Osteocyte (in vitro differentiated cells): Measurements from ENCODE around the gene STX10. TPM values are rescaled to one million over a fixed set of nuclear protein-coding genes. Genes with fewer than 3 reads are reported as not detected.

Experiments
- DNase-seq: peaks from one replicate; pipeline ENCODE4 v3.0.0; 2021; ENCODE audit warnings: mixed read lengths; ENCODE audit not compliant: unreplicated experiment; ENCODE audit errors: extremely low spot score
- H3K27ac Mint-ChIP-seq: one replicate; pipeline ENCODE4 v1.8.0; 2021; ENCODE audit warnings: mild to moderate bottlenecking, mixed read lengths; ENCODE audit not compliant: unreplicated experiment
- H3K27me3 Mint-ChIP-seq: one replicate; pipeline ENCODE4 v1.8.0; 2021; ENCODE audit warnings: mixed read lengths; ENCODE audit not compliant: unreplicated experiment
- H3K36me3 Mint-ChIP-seq: one replicate; pipeline ENCODE4 v1.8.0; 2021; ENCODE audit warnings: mixed read lengths; ENCODE audit not compliant: unreplicated experiment
- H3K4me1 Mint-ChIP-seq: one replicate; pipeline ENCODE4 v1.8.0; 2021; ENCODE audit warnings: mixed read lengths; ENCODE audit not compliant: unreplicated experiment
- H3K4me3 Mint-ChIP-seq: one replicate; pipeline ENCODE4 v1.8.0; 2021; ENCODE audit warnings: mild to moderate bottlenecking, moderate library complexity, mixed read lengths; ENCODE audit not compliant: unreplicated experiment
- H3K9me3 Mint-ChIP-seq: one replicate; pipeline ENCODE4 v1.8.0; 2021; ENCODE audit warnings: mixed read lengths; ENCODE audit not compliant: unreplicated experiment
- CTCF ChIP-seq: fragments of 200-600 bp; sonication (generic); IDR thresholded peaks from 2 replicates; pipeline ENCODE4 v1.5.0; 2021; ENCODE audit warnings: antibody characterized with exemption, mild to moderate bottlenecking, moderate library complexity
- total RNA-seq: library from RNA; stranded (reverse); gene quantifications from 2 replicates; pipeline ENCODE4 v1.2.1, GENCODE V29; 2021

The STX10 gene
- total RNA-seq, 1 donor from 2014 or later = 50.5 TPM

GRCh38 chr19:13117772-13118423 is 32.3 kb downstream of the STX10 start, which contains the start of gene NACC1:
Gene NACC1 (plus strand): TSS chr19:13118264. CDS start chr19:13135208, 16,944 bp downstream.
- peak within 1 kb of the TSS; percentile 91 for H3K27ac Mint-ChIP-seq
- peak within 1 kb of the TSS; percentile 96 for H3K4me3 Mint-ChIP-seq
- TF ChIP-seq CTCF = no peak
- H3K4me1 Mint-ChIP-seq = peaks cover 56% of the 10 kb centered on the region
- no peaks in the 10 kb centered on the region for H3K9me3 Mint-ChIP-seq
- no peaks in the 10 kb centered on the region for H3K36me3 Mint-ChIP-seq
- H3K27me3 Mint-ChIP-seq = no peaks in the 10 kb centered on the region
- DNase-seq = peak; percentile 98

GRCh38 chr19:13117176-13117771 is 32.9 kb downstream of the STX10 start:
- H3K27me3 Mint-ChIP-seq = no peaks in the 10 kb centered on the region
- H3K9me3 Mint-ChIP-seq = no peaks in the 10 kb centered on the region
- peak overlapping the region; percentile 91 for H3K27ac Mint-ChIP-seq
- peaks cover 2% of the 10 kb centered on the region for H3K36me3 Mint-ChIP-seq
- no peak for TF ChIP-seq CTCF
- H3K4me1 Mint-ChIP-seq = peaks cover 52% of the 10 kb centered on the region
- DNase-seq = no peak
- H3K4me3 Mint-ChIP-seq = peak overlapping the region; percentile 96

DNA sequence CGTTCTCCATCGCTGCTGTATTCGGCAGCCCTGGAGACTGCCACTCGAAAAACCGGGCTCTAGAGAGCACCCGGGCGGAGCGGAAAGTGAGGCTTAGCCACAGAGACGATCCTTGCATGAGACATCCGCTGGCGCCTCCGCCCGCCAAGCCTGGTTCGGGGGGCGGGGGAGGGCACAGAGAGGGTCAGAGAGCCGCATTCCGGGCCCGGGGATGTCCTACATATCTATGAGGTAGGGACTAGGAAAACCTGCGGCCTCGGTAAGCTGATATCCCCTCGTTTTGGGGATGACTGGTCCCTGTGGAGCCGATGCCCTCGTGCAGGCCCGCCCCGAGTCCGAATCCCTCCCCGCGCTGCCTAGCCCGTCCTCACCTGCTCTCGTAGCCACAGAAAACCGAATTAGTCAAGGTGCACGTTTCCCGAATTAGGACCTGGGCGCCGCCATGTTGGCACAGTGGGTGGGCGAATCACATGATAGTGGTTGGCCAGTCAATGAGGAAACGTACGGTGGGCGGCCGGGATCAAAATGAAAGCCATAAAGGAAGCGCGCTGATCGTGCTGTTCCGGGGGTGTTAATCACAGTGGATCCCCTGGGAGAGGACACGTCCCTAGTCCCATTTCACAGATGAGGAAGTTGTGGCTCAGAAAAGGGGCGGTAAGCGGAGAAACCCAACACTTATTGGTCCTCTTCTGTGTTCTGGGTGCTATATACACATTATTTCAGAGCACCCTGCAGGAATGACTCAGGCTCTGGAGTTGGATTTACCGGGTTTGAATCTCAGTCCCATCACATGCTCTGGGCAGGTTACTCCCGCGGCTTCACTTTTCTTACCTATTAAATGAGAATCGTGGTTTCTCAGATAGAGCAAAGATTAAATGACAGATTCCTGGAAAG is 33.6 kb downstream of the STX10 start, which contains the start of gene TRMT1:
TRMT1 (minus strand) TSS at position 459 of the 894 bp plus-strand sequence; CDS start at position 118, 341 bp downstream.
- H3K36me3 Mint-ChIP-seq = peaks cover 2% of the 10 kb centered on the region

GRCh38 chr19:13115936-13116281 is 34.3 kb downstream of the STX10 start:
- Mint-ChIP-seq H3K36me3 (peaks cover 2% of the 10 kb centered on the region), H3K9me3 (no peaks in the 10 kb centered on the region), H3K27ac (peak overlapping the region; percentile 75), H3K4me1 (peaks cover 38% of the 10 kb centered on the region), H3K4me3 (peak overlapping the region; percentile 96), H3K27me3 (no peaks in the 10 kb centered on the region)
- DNase-seq = no peak
- no peak for TF ChIP-seq CTCF

More for the DNA sequence above, 33.6 kb downstream of the STX10 start, which contains the start of gene TRMT1:
- H3K4me1 Mint-ChIP-seq = peaks cover 44% of the 10 kb centered on the region
- peak within 1 kb of the TSS; percentile 96 for H3K4me3 Mint-ChIP-seq
- H3K27me3 Mint-ChIP-seq = no peaks in the 10 kb centered on the region
- DNase-seq = peak; percentile 94
- no peaks in the 10 kb centered on the region for H3K9me3 Mint-ChIP-seq
- H3K27ac Mint-ChIP-seq = peak within 1 kb of the TSS; percentile 91
- TF ChIP-seq CTCF = no peak
